ENCODE measurements around the gene BCL11A.

GRCh38 chr2:60531701-60532133 lies 21.7 kb downstream of the BCL11A start:
- TF ChIP-seq CTCF (IDR thresholded peaks at IDR 0.05 in 8 of 11, conservative IDR thresholded peaks at IDR 0.05 in 3 of 11), result no peak
- no peak for TF ChIP-seq POLR2AphosphoS5 (IDR thresholded peaks at IDR 0.05)
